Medulla oblongata (tissue), 1 donor: ENCODE measurements around the gene KIF25.

Experiments used
- DNase-seq: peaks from one replicate; pipeline ENCODE4 v3.0.0-alpha.2; 2015; ENCODE audit errors: extremely low spot score

KIF25 gene

DNA sequence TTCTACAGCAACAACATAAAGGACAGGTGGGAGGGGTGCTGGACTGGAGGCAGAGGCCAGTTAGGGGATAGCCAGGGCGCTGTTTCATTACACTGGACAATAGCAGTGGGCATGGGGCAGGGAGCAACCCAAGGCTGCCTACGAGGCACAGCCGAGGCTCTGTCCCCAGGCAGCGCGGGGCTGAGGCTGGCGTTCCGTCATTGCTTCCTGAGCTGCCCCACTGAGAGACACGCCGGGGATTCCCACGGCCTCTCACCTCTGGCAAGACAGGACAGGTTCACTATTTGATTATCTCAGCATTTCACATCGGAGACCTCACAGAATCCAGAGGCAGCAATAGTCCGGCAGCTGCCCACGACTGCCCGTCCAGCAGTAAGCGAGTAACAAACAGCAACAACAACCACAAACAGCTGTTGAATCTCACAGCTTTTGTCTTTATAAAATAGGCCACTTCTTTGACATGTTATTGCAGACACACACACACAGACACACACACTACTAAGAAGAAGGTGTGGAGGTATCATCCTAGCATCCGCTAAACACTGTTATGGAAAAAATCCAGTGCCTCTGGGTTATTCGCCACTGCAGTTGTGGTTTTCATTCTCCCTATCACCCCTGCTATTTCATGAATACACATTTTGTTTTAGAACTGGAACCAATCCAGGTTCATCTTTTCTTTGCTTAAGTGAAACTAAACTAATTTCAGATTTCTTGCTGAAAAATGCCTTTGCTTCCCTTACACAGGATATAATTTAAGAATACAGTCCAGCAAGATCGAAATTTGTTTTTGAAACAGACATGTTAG is 19.5 kb downstream of the KIF25 start:
- no peak for DNase-seq

GRCh38 chr6:168017629-168018028 is 20.2 kb downstream of the KIF25 start:
- no peak for DNase-seq

DNA sequence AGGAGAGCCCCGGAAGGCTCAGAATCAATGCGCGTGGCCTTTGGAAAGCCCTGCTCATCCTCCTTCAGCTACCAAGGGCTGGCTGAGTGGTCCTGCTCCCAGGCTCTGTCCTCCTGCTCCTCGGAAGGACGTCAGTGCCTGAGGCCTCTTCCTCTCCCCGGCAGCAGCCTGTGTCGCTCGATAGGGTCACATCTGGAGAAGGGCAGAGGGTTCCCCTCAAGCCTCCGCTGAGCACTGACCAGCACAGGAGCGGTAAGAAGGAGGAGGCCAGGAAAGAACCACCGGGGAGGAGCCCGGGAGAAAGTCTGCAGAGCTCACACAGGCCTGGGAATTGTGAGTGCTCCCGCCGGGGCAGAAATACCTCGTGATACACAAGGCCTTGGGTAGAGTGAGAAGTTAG is 21.2 kb downstream of the KIF25 start:
- no peak for DNase-seq

DNA sequence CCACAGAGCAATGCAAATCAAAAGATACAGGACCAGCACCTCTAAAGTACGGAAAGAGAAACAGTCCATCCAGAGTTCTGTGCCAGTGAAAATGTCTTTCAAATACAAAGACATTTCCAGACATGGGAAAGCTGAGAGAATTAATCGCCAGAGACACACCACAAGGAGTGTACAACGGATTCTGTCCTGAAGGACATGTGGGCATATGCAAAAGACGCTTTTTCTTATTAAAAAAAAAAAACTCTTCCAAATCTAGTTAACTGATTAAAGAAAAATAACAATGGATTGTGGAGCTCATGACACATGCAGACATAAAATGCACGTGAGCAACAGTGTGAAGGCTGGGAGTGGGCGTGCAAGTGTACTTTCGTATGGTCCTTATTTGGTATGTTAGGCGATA is 22.8 kb downstream of the KIF25 start:
- DNase-seq = no peak

DNA sequence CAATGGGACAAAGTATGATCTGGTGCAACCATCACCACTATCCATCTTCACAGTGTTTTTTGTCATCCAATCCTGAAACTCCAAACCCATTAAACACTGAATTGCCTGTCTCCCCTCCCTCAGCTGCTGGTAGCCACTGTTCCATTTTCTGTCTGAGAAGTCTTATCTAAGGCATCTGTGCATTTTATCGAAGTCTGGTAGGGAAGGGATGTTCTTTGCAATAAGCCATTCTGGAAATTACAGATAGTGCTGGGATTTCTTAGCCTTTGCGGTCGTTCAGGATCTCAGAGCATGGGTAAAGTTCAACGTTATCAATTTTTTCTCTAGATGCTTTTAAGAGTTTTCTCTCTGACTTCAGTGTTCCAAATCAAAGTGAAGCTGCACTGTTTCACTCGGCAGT is 24.1 kb downstream of the KIF25 start:
- no peak for DNase-seq

DNA sequence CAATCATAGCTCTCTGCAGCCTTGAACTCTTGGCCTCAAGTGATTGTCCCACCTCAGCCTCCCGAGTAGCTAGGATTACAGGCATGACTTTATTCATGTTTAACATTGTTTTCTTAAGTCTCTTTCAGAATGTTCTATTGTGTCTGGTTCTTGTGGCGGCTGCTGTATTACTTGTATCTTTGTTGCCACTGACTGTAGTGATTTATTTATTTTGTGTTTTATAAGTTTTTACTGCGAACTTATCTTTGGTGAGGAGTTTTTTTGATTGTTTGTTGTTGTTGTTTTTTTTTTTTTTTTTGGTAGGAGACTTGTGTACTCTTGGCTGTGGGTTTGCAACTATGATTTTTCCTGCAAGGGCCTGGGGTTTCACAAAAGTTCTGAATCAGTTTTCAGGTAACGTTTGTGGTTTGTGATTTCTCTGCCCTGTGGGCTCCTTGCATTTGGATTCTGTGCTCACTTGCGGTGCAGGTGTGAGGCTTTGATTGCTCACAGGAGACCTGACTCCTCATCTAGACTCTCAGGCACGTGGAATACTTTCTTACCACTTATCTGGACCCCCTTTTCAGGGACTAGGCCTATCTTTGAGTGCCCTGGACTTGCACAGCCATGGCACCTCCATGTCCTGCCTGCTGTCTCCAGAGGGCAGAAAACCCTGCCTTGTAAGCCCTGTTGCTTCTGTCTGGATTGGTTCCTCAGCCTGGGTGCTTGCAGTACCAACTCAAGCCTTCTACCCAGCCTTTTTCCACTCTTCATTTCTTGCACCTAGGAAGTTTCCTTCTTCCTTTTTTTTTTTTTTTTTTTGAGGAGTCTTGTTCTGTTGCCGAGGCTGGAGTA is 25.2 kb downstream of the KIF25 start:
- DNase-seq = no peak

GRCh38 chr6:168024951-168025510 is 27.6 kb downstream of the KIF25 start:
- DNase-seq = no peak

DNA sequence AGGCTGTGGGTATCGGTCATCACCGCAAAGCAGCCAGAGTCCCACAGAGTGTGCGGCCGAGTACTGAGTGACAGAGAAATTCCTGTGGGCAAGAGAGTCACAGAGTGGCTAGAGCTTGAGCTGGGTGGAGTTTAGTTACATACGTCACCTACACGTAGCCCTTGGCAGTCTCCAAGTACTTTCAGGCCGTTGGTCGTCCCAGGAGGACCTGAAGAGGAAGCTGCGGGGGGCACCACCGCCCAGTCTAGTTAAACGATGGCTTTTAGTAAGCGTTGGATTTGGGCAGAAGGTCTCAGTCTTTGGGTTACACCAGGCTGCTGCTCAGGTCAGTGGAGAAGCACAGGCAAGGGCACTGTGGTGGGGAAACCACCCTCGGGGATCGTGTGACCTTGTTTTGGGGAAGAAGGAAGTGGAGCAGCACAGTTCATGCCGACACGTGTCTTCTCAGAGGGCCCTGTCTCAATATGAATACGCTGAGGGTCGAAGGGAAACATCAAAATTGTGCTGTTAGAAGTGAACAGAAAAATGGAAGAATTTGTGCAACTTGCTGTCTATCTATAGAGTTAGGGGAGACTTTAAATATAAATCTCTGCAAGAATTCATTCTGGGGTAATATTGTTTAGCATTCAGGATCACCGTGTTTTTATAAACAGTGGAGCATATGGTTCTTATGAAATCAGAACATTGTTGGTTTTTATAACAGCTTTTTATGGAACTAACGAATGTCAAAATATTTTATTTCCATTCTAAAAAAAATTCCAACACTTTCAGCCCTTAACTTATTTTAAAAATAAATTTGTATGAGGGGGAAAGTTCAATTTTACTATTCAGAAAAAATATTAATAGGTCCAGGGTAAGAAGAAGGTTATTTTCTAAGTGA is 28.6 kb downstream of the KIF25 start:
- no peak for DNase-seq

DNA sequence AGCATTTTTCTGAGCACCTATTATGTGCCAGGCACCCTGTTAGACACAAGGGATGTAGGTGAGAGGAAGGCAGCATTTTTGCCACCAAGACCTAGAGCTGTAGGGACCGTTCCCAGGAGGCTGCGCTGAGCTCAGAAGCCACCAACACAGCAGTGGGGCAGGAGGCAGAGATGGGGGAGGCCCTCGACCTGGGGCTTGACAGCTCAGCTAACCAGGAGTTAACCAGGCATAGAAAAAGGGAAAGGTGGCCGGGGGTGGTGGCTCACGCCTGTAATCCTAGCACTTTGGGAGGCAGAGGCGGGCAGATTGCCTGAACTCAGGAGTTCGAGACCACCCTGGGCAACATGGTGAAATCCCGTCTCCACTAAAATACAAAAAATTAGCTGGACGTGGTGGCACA is 29.5 kb downstream of the KIF25 start:
- no peak for DNase-seq

DNA sequence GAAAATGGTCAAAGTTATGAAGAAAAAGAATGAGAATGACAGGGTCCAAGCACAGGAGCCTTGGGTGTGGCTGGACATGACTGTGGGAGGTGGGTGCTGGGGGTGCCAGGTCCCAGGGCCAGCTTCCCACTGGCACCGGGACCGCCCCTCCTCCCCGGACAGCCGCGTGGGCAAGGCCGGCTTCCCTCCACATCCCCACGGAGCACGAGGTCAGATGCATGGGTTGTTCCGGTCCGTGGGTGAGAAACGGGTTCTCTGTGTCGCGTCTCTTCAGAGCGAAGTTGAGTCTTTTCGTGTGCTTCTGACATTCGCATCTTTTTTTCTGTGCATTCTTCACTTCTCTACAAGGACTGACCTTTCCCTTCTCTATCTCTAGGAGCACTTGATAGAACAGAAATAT is 30.1 kb downstream of the KIF25 start:
- DNase-seq = no peak

GRCh38 chr6:168028181-168028580 is 30.7 kb downstream of the KIF25 start:
- DNase-seq = no peak

GRCh38 chr6:168029459-168030217 is 32.2 kb downstream of the KIF25 start:
- DNase-seq = no peak

- DNase-seq = no peak
These were observed 32.8 kb downstream of the KIF25 start for GRCh38 chr6:168030218-168030746.

DNA sequence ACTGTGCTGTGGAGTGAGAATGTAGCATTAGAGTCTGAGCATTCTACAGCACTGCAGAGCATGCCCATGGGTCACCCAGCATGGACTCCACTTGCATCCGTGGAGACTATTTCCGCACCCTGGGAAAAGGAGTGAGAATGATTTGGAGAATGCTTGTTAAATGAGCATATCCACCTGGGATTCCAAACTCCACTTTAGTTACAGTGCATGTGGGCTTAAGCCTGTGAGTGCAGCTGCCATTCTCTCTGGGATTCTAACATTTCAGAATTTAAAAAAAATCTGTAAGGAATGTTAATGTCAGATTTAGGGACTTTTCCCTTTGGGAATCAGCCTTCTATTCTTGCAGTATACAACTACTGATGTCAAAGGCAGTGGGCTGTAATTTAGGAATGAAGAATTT is 33.4 kb downstream of the KIF25 start:
- no peak for DNase-seq

GRCh38 chr6:168031411-168031971 is 34.0 kb downstream of the KIF25 start:
- DNase-seq = no peak

DNA sequence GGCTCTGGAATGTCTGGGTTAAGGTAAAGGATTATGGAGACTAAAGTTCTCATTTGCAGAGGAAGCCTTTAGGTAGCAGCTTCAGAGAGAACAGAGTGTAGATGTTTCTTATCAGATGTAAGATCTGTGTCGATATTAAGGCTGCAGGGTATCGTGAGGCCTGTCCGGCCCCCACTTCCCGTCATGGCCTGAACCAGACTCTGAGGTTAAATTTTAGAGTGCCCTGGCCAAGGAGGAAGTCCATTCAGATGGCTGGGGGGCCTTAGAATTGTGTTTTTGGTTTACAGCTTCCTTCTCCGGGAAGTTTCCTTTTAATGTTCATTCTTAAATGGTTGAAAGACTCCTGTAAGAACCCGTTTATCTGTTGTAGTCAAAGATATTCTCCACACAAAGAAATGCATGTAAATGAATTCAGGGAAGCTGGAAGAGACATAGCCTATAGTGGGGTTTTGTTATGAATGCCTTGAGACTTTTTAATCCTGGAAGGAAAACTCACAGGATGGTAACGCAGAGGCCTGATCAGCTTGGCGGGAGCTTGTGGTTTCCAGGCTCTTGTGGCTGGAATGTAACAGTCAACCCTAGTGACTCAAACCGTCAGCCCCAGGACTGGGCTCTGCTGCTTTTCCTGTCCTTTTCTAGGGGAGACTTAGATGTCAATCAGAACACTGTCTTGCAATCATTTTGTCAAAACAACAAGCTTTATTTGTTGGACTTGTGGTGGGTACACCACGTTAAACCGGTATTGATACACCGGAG is 34.7 kb downstream of the KIF25 start:
- DNase-seq = peak; percentile 20

GRCh38 chr6:168033791-168034190 is 36.3 kb downstream of the KIF25 start:
- DNase-seq = no peak

DNA sequence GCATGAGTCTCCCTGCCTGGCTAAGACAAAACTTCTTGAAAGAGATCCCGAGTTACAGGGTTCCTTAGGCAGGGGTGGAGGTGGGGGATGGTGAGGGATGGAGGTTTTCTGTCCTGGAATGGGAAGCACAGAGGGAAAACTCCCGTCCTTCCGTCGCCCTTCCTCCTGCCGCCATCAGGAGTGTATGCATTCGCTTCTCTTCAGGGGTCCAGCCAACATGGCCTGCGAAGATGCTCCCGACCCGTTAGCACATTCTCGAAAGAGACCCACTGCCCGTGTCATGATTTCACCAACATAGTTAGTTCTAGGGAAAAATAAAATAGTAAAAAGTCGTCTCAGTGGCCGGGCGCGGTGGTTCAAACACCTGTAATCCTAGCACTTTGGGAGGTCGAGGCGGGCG is 37.1 kb downstream of the KIF25 start:
- no peak for DNase-seq

- peak; percentile 19 for DNase-seq
These were observed 37.7 kb downstream of the KIF25 start for GRCh38 chr6:168035098-168035660.
